GM23248 (cell line): Measurements from ENCODE around the gene PADI2. TPM values are rescaled to one million over a fixed set of nuclear protein-coding genes. Genes with fewer than 3 reads are reported as not detected.
A peak's percentile ranks its signal among the peaks of the same experiment; 100 is the strongest.

Source experiments
- DNase-seq: peaks from one replicate; pipeline ENCODE4 v3.0.0-alpha.2; 2015
- H2AFZ ChIP-seq: fragments of 200-600 bp; sonication (generic); 2 replicates; pipeline ENCODE4 v1.6.1; 2016; ENCODE audit warnings: antibody characterized with exemption
- H3F3A ChIP-seq: fragments of 200-600 bp; sonication (generic); 2 replicates; pipeline ENCODE4 v1.6.1; 2016; ENCODE audit warnings: mild to moderate bottlenecking, antibody characterized with exemption, mixed run types; ENCODE audit not compliant: insufficient read depth
- H3K27ac ChIP-seq: fragments of 200-600 bp; sonication (generic); 2 replicates; pipeline ENCODE4 v1.5.1; 2016; ENCODE audit warnings: mild to moderate bottlenecking
- H3K27me3 ChIP-seq: fragments of 200-600 bp; sonication (generic); replicated peaks from 2 replicates; pipeline ENCODE4 v1.6.1; 2016; ENCODE audit warnings: mild to moderate bottlenecking; ENCODE audit not compliant: insufficient read depth
- H3K36me3 ChIP-seq: fragments of 200-600 bp; sonication (generic); 2 replicates; pipeline ENCODE4 v1.6.1; 2016; ENCODE audit warnings: low read depth, mild to moderate bottlenecking
- H3K4me1 ChIP-seq: fragments of 200-600 bp; sonication (generic); 2 replicates; pipeline ENCODE4 v1.6.1; 2016; ENCODE audit warnings: mild to moderate bottlenecking; ENCODE audit not compliant: insufficient read depth
- H3K4me2 ChIP-seq: fragments of 200-600 bp; sonication (generic); one replicate; pipeline ENCODE4 v1.6.1; 2016; ENCODE audit warnings: mild to moderate bottlenecking; ENCODE audit not compliant: unreplicated experiment
- H3K4me3 ChIP-seq: fragments of 200-600 bp; sonication (generic); 2 replicates; pipeline ENCODE4 v1.5.1; 2016; ENCODE audit warnings: mild to moderate bottlenecking
- H3K79me2 ChIP-seq: fragments of 200-600 bp; sonication (generic); 2 replicates; pipeline ENCODE4 v1.6.1; 2016; ENCODE audit warnings: mild to moderate bottlenecking; ENCODE audit not compliant: insufficient read depth
- H3K9ac ChIP-seq: fragments of 200-600 bp; sonication (generic); 2 replicates; pipeline ENCODE4 v1.6.1; 2016; ENCODE audit warnings: mild to moderate bottlenecking
- H3K9me2 ChIP-seq: fragments of 200-600 bp; sonication (generic); 2 replicates; pipeline ENCODE4 v1.6.1; 2016; ENCODE audit warnings: mixed run types, mild to moderate bottlenecking, moderate library complexity; ENCODE audit not compliant: insufficient read depth
- H3K9me3 ChIP-seq: fragments of 200-600 bp; sonication (generic); one replicate; pipeline ENCODE4 v1.6.1; 2017; ENCODE audit warnings: low read depth
- H4K20me1 ChIP-seq: fragments of 200-600 bp; sonication (generic); 2 replicates; pipeline ENCODE4 v1.6.0; 2016; ENCODE audit not compliant: insufficient read depth
- EZH2 ChIP-seq: fragments of 200-600 bp; sonication (generic); IDR thresholded peaks from 2 replicates; pipeline ENCODE4 v1.6.1; 2018; ENCODE audit warnings: antibody characterized with exemption, mild to moderate bottlenecking; ENCODE audit not compliant: insufficient read depth, poor library complexity, severe bottlenecking
- EZH2phosphoT487 ChIP-seq: fragments of 200-600 bp; sonication (generic); IDR thresholded peaks from 2 replicates; pipeline ENCODE4 v1.6.1; 2018; ENCODE audit warnings: antibody characterized with exemption, moderate library complexity, mild to moderate bottlenecking, low read depth; ENCODE audit not compliant: insufficient read depth
- WGBS, 2 experiments: methylation state at CpG; one replicate each; pipeline ENCODE4 v1.1.6; 2015 to 2017; ENCODE audit warnings: low lambda C conversion rate in 2 of 2, low coverage in 1 of 2; ENCODE audit errors: missing lambda C conversion rate in 2 of 2; 5-methylcytosine and 5-hydroxymethylcytosine counted together
- in situ Hi-C: fragments of 300-500 bp; cut with MboI; formaldehyde crosslinking; loops from 2 replicates; pipeline ENCODE4 v1.15.0; 2020
- polyA plus RNA-seq: library from polyadenylated mRNA; unstranded; fragments of >200 nt; fragmentation: Nextera tagmentation; extraction: Ambion mirVana; gene quantifications from 2 replicates; pipeline ENCODE4 v1.2.1, GENCODE V29; 2016
- total RNA-seq: library from RNA; depleted of rRNA; stranded (reverse); fragments of >200 nt; shearing (Covaris generic); gene quantifications from 2 replicates; pipeline ENCODE4 v1.2.3, GENCODE V29; 2014

PADI2 gene
- total and polyA plus RNA-seq, 2 experiments from 2014 or later: 0.11 to 0.22 TPM

DNA sequence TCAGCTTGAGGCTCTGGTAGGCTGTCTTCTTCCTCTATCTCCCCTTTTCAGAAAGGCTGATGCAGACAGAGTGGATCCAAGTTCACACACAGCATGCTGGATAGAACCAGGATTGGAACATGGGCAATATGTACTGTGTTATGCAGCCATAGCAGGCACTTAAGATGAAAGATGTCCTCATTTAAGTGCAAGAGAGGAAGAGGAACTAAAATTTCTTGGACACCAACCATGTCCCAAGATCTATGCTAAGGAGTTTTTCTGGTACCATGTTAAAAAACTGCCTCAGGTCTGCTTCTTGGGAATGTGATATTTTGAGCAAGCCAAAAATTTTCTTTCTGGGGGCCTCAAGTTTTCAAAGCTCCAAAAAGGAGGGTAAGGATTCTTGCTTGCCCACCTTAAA is 66.6 kb downstream of the PADI2 start:
- H3K36me3 ChIP-seq: peaks cover 10% of the 10 kb centered on the region; the same call in 1 of the 2 replicates
- peak overlapping the region; percentile 95 for H3K4me2 ChIP-seq
- no peaks in the 10 kb centered on the region for H4K20me1 ChIP-seq
- H3K27ac ChIP-seq: no peak overlapping the region
- no peak for TF ChIP-seq EZH2phosphoT487
- TF ChIP-seq EZH2: no peak
- no peaks in the 10 kb centered on the region for H3K27me3 ChIP-seq
- no peak for DNase-seq
- in situ Hi-C loops: no loop called here
- peak overlapping the region; percentile 89 for H3K9ac ChIP-seq
- peak overlapping the region; percentile 90 for H3K4me3 ChIP-seq
- no peaks in the 10 kb centered on the region for H3K9me2 ChIP-seq
- peaks cover 6% of the 10 kb centered on the region; the same call in 1 of the 2 replicates for H3F3A ChIP-seq
- peaks cover 62% of the 10 kb centered on the region for H3K79me2 ChIP-seq
- no peaks in the 10 kb centered on the region for H3K9me3 ChIP-seq
- H2AFZ ChIP-seq: no peak overlapping the region
- peaks cover 11% of the 10 kb centered on the region for H3K4me1 ChIP-seq

DNA sequence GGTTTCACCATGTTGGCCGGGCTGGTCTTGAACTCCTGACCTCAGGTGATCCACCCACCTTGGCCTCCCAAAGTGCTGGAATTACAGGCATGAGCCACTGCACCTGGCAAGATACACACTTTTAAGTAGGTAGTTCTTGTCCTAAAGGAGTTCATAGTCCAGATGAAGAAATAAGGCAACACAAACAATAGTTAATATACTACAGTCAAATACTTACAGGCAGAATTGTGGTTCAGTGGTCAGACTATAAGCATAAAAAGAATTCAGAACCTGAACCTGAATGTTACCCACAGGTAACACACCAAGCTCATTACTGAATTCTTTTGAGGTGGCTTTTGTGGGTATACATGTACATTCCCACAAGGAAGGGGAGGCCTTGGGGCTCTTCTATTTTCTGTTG is 67.2 kb downstream of the PADI2 start:
- Histone ChIP-seq H2AFZ (no peak overlapping the region), H3K36me3 (peaks cover 10% of the 10 kb centered on the region; the same call in 1 of the 2 replicates), H3K27me3 (no peaks in the 10 kb centered on the region), H3K9me2 (no peaks in the 10 kb centered on the region), H3K27ac (no peak overlapping the region), H3K79me2 (peaks cover 67% of the 10 kb centered on the region), H3K4me3 (peak overlapping the region; percentile 90; the same call in 1 of the 2 replicates), H3K4me1 (peaks cover 11% of the 10 kb centered on the region), H3K4me2 (peak overlapping the region; percentile 95), H3K9ac (peak overlapping the region; percentile 89; the same call in 1 of the 2 replicates), H3F3A (peaks cover 6% of the 10 kb centered on the region; the same call in 1 of the 2 replicates), H4K20me1 (no peaks in the 10 kb centered on the region), H3K9me3 (no peaks in the 10 kb centered on the region)
- in situ Hi-C loops: no loop called here
- WGBS, 2 experiments: 60 to 86% methylated on average over 1 of the region's 1 CpG
- TF ChIP-seq EZH2phosphoT487 (no peak), EZH2 (no peak)
- DNase-seq: no peak

GRCh38 chr1:17047924-17048323 is 71.3 kb downstream of the PADI2 start:
- Histone ChIP-seq H3K27ac (no peak overlapping the region), H3K4me2 (no peak overlapping the region), H3K79me2 (peaks cover 96% of the 10 kb centered on the region), H3K4me1 (peaks cover 14% of the 10 kb centered on the region), H3K27me3 (no peaks in the 10 kb centered on the region), H3K36me3 (peaks cover 31% of the 10 kb centered on the region), H3K9me3 (no peaks in the 10 kb centered on the region), H4K20me1 (no peaks in the 10 kb centered on the region), H3K4me3 (no peak overlapping the region), H2AFZ (no peak overlapping the region), H3F3A (peaks cover 5% of the 10 kb centered on the region; the same call in 1 of the 2 replicates), H3K9ac (no peak overlapping the region), H3K9me2 (no peaks in the 10 kb centered on the region)
- in situ Hi-C loops: no loop called here
- 93 to 100% methylated on average over 5 of the region's 5 CpGs for WGBS, 2 experiments
- no peak for TF ChIP-seq EZH2phosphoT487
- TF ChIP-seq EZH2: no peak
- DNase-seq: no peak

DNA sequence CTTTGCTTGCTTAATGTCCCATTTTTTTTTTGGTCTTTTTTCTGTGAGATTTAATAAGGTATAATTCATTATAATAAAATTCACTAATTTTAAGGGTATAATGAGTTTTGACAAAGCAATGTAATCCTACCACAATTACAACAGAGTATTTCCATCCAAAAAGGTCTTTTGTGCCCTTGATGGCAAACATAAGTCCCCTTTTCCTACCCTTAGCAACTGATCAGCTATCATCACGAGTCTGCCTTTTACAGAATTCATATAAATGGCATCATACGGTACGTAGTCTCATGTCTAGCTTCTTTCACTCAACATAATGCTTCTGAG is 73.0 kb downstream of the PADI2 start:
- Histone ChIP-seq H3K9me2 (no peaks in the 10 kb centered on the region), H3K4me2 (no peak overlapping the region), H3K36me3 (peaks cover 34% of the 10 kb centered on the region), H3K4me3 (no peak overlapping the region), H3K4me1 (peaks cover 3% of the 10 kb centered on the region; the same call in 1 of the 2 replicates), H3F3A (peaks cover 5% of the 10 kb centered on the region; the same call in 1 of the 2 replicates), H3K27me3 (no peaks in the 10 kb centered on the region), H3K79me2 (peaks cover 88% of the 10 kb centered on the region), H3K27ac (no peak overlapping the region; the same call in 1 of the 2 replicates), H3K9ac (no peak overlapping the region), H4K20me1 (no peaks in the 10 kb centered on the region), H2AFZ (no peak overlapping the region), H3K9me3 (no peaks in the 10 kb centered on the region)
- TF ChIP-seq EZH2 (no peak), EZH2phosphoT487 (no peak)
- 59 to 65% methylated on average over 3 of the region's 3 CpGs for WGBS, 2 experiments
- no peak for DNase-seq
- in situ Hi-C loops: no loop called here
